ENCODE results near the gene PTPRG.

Gene PTPRG

GRCh38 chr3:62142331-62143085 lies 581.1 kb downstream of the PTPRG start:
- no peak for DNase-seq

- no peak for DNase-seq
These were observed 582.6 kb downstream of the PTPRG start for GRCh38 chr3:62143843-62144450.

DNA sequence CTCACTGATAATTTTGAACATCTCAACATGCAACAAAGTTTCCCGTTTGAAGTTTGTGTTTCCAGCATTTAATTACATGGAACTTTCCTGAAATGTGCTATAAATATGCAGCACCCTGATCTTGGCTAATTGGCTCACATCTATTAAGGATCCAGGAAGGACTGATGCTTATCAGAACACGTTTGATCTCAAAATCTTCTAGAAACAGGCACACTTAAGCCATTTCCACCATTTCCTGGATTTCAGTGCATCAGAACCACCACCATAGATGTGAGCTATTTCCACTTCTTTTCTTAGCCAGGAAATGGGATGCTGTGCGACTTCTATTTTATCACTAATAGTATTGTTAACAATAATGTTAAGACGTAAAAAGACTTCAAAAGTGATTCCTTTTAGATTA lies 583.1 kb downstream of the PTPRG start:
- no peak for DNase-seq

- DNase-seq = no peak
These were observed 583.9 kb downstream of the PTPRG start for GRCh38 chr3:62145086-62145757.

DNA sequence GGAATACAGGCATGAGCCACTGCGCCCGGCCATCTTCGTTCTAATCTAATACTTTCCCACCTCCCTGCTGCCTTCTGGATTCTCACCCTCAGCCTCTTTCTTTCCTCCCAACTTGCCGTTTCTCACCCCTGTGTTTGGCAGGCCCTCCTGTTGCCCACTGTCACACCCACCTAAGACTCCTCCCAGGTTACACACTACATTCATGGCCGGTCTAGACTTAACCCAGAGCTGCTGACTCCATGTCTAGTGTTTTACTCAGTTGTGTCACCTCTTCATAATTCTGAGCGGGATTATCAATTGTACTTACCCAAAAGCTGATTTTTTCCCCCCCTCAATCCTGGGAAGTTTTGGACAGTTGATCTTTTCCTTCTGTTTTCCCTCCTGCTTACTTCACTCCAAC lies 588.2 kb downstream of the PTPRG start:
- no peak for DNase-seq

- DNase-seq = no peak
These were observed 588.6 kb downstream of the PTPRG start for GRCh38 chr3:62149962-62150361.

DNA sequence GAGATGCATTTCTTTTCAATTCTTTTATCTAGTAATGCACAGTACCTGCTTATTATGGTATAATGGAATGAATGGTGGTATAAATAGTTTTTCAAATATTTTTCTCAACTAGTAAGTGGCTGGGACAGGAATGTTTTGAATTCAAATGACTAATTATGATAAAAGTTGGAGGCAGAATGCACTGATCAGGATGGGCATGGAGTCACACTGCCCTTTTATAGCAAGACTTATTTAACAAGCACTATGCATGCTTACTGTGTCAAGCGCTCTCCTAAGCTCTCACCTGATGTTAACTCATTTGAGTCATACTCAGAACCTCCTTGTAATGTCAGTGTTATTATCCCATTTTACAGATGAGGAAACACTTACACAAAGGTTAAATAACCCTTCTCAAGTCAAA lies 590.2 kb downstream of the PTPRG start:
- no peak for DNase-seq

DNA sequence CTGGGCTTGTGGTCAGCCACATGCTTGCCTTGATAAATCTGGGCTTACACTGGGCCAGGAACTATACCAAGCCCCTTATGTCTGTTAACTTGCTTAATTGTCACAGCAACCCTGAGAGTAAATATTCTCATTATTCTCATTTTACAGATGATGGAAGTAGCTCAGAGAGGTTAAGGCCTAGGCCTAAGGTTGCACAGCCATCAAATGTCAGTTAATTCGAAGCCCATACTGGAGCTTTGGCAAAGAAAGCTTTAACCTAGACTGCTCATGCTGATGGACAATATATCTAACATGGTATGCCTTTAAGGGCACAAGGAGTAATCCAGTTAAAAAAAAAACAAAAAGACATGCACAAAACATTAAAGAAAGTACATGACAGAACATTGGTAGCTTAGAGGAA lies 591.9 kb downstream of the PTPRG start:
- no peak for DNase-seq

DNA sequence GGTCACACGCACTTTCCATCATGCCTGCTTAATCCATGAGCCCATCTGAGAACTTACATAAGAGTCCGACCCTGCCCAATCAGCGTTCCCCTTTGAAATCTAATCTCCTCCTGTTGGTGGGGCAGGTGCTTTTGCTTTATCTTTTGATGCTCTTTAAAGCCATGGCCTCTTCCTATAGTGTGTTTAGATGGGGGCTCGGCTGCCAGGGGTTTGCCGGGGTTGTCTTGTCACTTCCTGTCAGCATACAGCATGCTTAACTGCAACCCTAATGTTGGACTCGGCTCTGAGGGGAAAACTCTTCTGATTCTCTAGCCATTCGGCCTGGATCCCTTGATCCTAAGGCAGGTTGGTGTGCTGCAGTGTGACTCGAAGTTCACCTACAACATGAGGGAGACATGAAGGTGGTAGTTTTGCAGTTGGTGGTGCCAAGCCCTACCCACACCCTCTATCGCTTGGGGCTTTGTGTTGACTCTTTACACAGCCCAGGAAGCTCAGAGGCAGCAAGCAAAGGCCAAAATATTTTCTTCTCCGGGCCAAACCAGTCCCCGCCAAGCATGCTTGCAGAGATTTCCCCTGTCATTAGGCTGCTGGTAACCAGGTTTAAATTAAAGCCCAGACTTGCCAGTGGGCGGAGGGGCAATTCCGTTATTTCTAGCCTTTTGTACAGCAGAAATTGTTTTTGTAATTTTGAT lies 593.2 kb downstream of the PTPRG start:
- no peak for DNase-seq

GRCh38 chr3:62159056-62159708 lies 597.8 kb downstream of the PTPRG start:
- no peak for DNase-seq

DNA sequence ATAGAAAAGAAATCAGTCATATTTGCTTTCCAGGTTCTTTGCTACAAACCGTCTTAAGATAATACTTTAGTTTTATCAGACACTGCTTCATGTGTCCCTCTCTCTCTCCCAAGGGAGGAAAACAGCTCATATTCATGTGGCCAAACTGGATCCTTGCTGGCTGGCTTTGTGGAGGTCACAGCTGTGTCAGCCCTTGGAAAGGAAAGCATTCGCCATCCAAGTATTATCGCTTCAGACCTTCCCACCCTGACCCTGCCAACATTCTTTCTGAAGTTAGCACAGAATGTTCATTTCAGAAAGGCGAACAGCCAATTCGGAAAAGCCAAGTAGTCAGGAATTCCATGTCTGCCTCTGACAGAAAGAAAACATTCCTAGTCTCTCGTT lies 598.3 kb downstream of the PTPRG start:
- DNase-seq = no peak

GRCh38 chr3:62161371-62161770 lies 600.0 kb downstream of the PTPRG start:
- no peak for DNase-seq

DNA sequence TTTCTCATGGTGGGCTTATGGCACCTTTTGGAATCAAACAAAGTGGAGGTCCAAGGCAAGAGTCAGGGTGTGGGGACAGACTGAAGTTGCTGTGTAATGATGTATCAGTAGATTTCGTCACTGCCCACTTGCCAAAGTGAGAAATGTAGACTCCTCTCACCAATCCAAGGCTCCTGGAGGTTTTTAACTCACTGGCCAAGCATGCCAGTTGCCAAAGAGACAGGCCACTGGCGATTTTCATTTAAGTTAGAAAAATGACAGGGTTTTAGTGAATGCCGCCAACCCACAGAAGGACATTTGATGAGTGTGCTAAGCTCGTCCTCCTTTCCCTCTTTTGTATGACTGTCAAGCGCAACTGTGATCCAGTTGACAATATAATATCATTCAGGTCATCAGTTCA lies 602.8 kb downstream of the PTPRG start:
- no peak for DNase-seq

- no peak for DNase-seq
These were observed 603.4 kb downstream of the PTPRG start for GRCh38 chr3:62164746-62165145.

DNA sequence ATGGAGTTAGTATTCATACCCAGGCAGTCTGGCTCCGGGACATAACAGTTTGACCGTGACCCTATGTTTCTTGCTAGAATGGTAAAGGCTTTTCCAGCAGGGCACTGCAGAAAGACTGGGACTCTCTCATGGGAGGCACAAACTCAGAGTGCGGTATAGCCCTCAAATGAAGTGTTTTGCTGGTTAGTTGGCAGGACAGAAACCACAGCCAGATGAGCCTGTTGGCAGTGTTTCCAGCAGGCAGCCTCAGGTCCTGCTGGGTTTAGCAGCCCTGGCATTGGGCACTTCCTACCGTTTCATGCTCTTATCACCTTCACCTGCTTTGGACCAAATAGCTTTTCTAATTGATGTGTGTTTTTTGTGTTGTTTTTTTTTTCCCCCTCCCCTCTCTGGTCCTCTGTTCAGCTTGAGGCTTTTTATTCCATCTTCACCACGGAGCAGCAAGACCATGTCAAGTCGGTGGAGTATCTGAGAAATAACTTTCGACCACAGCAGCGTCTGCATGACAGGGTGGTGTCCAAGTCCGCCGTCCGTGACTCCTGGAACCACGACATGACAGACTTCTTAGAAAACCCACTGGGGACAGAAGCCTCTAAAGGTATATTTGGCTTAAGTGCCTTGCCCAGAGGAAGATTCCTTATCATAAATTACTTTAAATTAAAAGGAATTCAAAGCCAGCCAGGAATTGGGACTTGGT lies 606.3 kb downstream of the PTPRG start:
- DNase-seq = no peak

- no peak for DNase-seq
These were observed 607.0 kb downstream of the PTPRG start for GRCh38 chr3:62168356-62168755.

DNA sequence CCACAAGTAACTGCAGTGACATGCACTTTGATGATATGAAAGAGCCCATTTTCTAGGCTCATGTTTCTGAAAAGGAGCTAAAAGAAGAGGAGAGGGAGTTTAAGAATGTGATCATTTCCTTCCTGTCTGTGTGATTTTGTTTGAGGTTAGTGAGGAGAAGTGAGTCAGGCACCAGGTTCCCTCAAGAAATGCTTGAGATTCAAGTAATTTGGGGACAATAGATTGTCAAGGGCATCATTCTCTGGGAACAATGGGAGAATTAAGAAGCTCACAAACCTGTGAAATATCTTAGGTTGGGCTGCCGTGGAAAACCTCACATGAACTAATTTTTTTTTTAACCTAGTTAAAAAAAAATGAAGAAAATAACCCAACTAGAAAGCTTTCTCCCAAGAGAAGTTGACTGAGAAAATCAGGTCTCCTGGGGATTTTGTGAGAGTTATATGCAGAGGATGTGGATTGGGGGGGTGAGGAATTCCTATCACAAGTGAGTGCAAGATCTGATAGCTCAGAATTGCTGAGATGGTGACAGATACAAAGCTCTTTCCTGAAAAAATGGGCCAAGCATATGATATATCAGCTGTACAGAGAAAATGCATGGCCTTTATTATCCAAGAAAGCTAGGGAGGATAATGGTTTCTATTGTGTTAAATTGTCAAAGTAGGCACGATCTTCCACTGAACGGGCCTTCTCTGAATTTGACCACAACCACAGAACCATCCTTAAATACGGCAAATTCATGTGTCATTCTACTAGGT lies 608.7 kb downstream of the PTPRG start:
- no peak for DNase-seq

GRCh38 chr3:62171789-62172188 lies 610.4 kb downstream of the PTPRG start:
- no peak for DNase-seq

GRCh38 chr3:62172199-62172598 lies 610.8 kb downstream of the PTPRG start:
- DNase-seq = no peak

GRCh38 chr3:62173939-62174515 lies 612.7 kb downstream of the PTPRG start:
- no peak for DNase-seq

DNA sequence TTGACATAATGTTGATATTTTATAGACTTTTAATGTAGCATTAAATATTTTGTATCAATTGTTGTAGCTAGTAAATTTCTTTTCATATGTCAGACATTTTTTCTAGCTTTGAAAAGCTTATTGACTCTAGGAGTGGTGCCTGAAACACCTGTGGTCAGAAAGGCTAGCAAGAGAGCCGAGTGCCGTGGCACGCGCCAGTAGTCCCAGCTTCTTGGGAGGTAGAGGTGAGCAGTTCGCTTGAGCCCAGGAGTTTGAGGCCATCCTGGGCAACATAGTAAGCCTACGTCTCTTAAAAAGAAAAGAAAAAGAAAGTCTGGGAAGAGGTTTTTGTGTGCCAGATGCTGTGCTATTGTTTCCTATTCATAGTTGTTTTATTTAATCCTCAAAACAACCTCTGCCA lies 613.8 kb downstream of the PTPRG start:
- no peak for DNase-seq
